Stimulated activated CD4-positive, alpha-beta T cell treated with anti-CD3 and anti-CD28 coated beads, Interleukin-2, amount 100 ng/mL, for 48 hours (primary cell): Measurements from ENCODE around the gene SMG9.

Experiments
- DNase-seq, 2 donors: peaks; one replicate each; pipeline ENCODE4 v3.0.0-alpha.2; 2020

SMG9 gene

GRCh38 chr19:43751466-43752220, 3.1 kb downstream of the SMG9 start:
- DNase-seq, result no peak

DNA sequence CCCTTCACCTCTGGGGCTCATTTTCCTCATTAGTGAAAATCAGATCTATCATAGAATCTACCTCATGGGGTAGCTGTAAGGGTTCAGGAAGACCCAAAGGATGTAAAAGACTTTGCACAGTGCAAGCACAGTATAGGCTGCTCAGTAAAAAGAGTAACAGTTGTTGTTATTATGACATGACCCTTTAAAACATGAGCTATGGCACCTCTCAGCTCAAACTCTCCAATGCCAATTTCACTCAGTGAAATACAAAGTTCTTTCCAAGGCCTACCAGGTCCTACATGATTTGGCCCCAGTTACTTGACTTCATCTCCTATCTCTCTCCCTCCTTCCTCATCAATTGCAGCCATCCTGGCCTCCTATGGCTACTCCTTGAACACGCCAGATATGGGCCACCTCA, 4.9 kb downstream of the SMG9 start:
- no peak for DNase-seq

DNA sequence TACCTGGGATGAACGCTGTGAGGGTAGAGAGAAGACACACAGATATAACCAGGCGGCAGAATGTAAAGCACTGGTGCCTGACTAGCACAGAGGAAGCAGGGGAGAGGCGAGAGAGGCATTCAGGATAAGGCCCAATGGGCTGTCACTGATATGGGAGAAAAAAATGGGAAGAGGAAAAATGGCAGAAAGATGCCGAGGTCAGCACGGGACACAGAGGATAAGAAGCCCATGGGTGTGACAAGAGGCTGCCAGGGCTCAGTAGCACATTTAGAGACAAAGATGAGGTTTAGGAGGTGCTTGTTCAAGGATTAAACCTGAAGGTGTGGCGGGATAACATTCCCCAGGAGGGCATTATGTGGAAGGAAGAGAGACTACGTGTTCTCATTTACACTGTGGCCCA, 5.6 kb downstream of the SMG9 start:
- no peak for DNase-seq

GRCh38 chr19:43748685-43749084, 6.1 kb downstream of the SMG9 start:
- no peak for DNase-seq

DNA sequence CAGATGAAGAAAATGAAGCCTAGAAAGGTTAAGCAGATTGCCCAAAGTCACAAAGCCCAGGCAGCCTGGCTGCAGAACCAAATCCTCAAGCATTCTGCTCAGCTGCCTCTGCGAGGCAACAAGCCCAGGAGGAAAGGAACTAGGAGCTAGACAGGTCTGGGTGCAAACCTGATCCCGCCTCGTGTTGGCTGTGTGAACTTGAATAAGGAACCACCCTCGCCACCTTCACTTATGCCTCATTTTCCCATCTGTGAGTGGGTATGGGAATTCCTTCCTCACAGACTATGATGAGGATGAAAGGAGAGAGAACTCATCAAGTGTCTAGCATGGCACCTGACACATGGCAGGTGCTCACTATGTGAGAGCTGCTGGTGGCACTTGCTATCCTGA, 6.6 kb downstream of the SMG9 start:
- no peak for DNase-seq

- no peak for DNase-seq
Measured at GRCh38 chr19:43747557-43748204, 7.1 kb downstream of the SMG9 start.

- no peak for DNase-seq
Measured at GRCh38 chr19:43743059-43743458, 11.7 kb downstream of the SMG9 start.

DNA sequence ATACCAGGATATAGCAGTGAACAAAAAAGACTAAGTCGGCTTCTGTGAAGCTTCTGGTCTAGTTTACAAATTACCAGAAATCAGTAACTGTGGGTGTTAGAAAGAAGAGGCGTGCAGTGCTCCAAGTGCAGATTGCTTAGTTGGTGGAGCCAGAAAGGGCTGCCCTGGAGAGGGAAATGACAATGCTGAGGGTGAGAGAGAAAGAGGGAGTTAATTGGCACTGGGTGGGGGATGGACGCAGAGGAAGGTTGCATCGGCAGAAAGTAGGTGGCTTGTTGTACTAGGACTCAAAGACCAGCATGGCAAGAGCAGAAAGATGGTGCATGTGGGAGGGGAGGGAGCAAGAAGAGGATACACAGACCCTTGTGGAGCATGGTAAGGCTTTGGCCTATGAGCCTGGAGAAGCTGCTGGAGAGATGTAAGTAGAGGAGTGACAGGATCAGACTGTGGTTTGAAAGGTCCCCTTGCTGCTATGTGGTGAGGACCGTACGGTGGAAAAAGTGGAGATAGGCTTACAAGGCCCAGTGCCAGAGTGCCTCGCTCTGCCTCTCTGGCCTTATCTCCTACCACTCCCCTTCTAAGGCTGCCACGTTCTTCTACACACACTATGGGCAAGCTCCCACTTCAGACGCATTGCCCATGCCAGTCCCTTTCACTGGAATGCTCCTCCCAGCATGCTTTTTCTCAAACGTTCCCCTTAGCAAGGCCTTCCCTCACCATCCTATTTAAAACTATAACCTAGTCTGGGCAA, 13.5 kb downstream of the SMG9 start:
- no peak for DNase-seq

- DNase-seq, result no peak
Measured at GRCh38 chr19:43739439-43740235, 15.1 kb downstream of the SMG9 start.

DNA sequence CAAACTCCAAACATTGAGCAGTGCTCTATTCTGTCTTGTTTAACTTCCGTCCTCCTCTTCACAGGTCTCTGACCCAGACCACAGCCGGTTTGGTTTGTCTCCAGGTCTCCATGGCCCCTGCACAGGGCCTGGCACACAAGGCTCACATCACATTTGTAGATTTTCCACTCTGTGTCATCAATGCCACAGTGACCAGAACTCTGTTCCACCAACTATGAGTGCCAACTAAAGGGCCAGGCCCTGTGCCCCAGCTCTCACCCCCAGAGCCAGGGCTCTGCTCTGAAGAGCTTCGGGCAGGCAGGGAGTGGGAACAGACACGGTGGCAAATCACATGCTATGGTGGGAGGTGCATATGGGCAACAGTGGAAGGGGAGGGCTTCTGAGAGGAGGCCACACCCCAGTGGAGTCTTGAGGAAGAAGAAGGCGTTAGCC, 16.0 kb downstream of the SMG9 start:
- no peak for DNase-seq

DNA sequence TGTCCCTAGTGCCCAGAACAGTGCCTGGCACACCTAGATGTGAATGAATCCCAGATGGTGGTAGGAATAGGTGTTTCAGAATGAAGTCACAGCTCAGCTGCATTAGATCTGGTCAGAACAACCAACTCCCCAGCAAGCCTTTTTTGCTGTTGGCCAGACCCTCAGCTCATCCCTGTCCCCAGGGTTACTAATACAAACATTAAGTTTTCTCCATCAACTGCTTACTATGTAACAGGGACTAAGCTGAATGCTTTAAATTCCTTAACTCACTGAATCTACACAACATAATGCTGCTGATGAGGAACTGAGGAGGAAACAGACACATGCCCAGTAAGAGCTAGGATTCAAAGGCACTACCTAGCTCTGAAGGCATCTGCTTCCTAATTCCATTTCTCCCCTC, 18.8 kb downstream of the SMG9 start:
- DNase-seq, result no peak

DNA sequence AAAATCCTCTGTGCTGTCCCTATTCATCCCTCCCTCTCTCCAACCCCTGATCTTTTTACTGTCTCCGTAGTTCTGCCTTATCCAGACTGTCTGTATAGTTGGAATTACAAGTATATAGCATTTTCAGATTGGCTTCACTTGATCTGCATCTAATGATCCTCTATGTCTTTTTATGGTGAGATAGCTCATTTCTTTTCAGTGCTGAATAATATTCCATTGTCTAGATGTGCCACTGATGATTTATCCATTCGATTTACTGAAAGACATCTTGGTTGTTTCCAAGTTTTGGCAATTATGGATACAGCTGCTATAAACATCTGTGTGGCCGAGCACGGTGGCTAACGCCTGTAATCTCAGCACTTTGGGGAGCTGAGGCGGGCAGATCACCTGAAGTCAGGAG, 19.7 kb downstream of the SMG9 start:
- no peak for DNase-seq

GRCh38 chr19:43731846-43732245, 22.9 kb downstream of the SMG9 start:
- DNase-seq, result no peak

- DNase-seq, result no peak
Measured at GRCh38 chr19:43731346-43731745, 23.4 kb downstream of the SMG9 start.

GRCh38 chr19:43729919-43730318, 24.8 kb downstream of the SMG9 start:
- no peak for DNase-seq

GRCh38 chr19:43727593-43727853, 27.2 kb downstream of the SMG9 start:
- DNase-seq, result no peak

GRCh38 chr19:43726736-43727592, 27.8 kb downstream of the SMG9 start:
- DNase-seq, result no peak

- no peak for DNase-seq
Measured at GRCh38 chr19:43725468-43725867, 29.3 kb downstream of the SMG9 start.

DNA sequence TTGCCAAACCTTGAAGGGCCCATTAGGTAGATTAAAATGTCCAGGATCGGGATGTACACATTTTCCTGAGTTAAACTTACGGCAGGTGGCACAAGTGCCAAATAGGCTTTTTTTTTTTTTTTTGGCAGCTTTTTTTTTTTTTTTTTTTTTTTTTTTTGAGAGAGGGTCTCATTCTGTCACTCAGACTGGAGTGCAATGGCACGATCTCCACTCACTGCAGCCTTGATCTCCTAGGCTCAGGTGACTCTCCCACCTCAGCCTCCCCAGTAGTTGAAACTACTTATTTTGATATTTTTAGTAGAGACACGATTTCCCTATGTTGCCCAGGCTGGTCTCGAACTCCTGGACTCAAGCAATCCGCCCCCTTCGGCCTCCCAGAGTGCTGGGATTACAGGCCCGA, 29.9 kb downstream of the SMG9 start:
- DNase-seq, result no peak

- DNase-seq, result no peak
Measured at GRCh38 chr19:43723588-43723987, 31.2 kb downstream of the SMG9 start.

DNA sequence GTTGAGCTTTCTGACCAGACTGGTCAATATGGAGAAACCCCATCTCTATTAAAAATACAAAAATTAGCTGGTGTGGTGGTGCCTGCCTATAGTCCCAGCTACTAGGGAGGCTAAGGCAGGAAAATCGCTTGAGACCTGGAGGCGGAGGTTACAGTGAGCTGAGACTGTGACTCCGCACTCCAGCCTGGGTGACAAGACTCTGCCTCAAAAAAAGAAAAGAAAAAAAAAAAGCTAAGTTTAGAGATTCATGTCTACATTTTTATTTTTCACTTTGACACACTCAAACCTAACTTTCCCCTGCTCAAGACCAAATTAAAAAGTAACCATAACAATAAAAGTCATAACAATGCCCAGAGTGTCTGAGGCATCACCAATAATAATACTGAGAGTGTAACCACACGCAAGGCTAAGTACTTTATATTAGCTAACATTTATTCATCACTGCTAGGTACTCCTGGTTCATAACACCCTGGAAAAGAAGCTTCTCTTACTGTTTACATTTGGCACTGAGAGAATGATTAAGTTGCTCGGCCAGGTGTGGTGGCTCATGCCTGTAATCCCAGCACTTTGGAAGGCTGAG, 33.2 kb downstream of the SMG9 start:
- no peak for DNase-seq

DNA sequence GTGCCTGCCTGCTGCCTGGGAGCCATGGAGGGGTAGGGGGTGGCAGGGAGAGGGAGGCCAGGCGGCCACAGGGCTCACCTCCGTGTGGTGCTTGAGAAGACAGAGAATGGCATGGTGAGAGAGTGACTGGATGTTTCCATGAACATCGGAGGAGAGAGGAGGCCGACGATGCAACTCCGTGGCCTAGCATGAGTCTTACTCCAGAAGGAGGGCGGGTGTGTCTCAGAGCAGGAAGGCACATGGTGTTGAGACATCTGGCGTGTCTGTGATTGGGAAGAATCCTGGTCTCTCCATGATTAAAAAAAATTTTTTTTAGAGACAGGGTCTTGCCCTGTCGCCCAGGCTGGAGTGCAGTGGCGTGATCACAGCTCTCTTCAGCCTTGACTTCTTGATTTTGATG, 33.8 kb downstream of the SMG9 start:
- DNase-seq, result no peak
